K562 (cell line): ENCODE data around the gene CNTN6.

Experiments
- BRD4 ChIP-seq: fragments of 200-600 bp; sonication (generic); IDR thresholded peaks from 2 replicates; pipeline ENCODE4 v1.6.1; 2017; ENCODE audit warnings: inconsistent platforms
- CTCF ChIP-seq, 3 experiments: IDR thresholded peaks in 2 of 3; conservative IDR thresholded peaks in 1 of 3; 2 replicates each; pipeline ENCODE4 v1.5.1; 2011 to 2012; ENCODE audit warnings: low read length in 3 of 3, mild to moderate bottlenecking in 3 of 3, control low read depth in 2 of 3, improper control_type of control experiment in 1 of 3, inconsistent platforms in 1 of 3, low read depth in 1 of 3, mixed read lengths in 1 of 3, moderate library complexity in 1 of 3; ENCODE audit not compliant: insufficient read depth in 2 of 3
- DNMT1 ChIP-seq: fragments of 450-650 bp; IDR thresholded peaks from 2 replicates; pipeline ENCODE4 v1.6.1; 2016; ENCODE audit warnings: antibody characterized with exemption, mild to moderate bottlenecking
- HDAC2 ChIP-seq: fragments of 450-650 bp; IDR thresholded peaks from 2 replicates; pipeline ENCODE4 v1.6.1; 2016; ENCODE audit warnings: mild to moderate bottlenecking
- NR2C1 ChIP-seq, 2 experiments: fragments of 450-650 bp; IDR thresholded peaks; 2 replicates each; pipeline ENCODE4 v1.6.1; 2017; ENCODE audit warnings: mild to moderate bottlenecking in 2 of 2, antibody characterized with exemption in 1 of 2, inconsistent platforms in 1 of 2, missing compliant biosample characterization in 1 of 2, missing genetic modification characterization in 1 of 2
- NR3C1 ChIP-seq: sonication (generic); formaldehyde crosslinking; IDR thresholded peaks from 2 replicates; pipeline ENCODE4 v1.8.1; 2022; ENCODE audit warnings: missing genetic modification reagents
- SIN3A ChIP-seq, 2 experiments: fragments of 150-350 bp in 1 of 2; IDR thresholded peaks; 2 replicates each; pipeline ENCODE4 v1.6.1; 2011 to 2016; ENCODE audit warnings: borderline replicate concordance in 2 of 2, low read depth in 2 of 2, low read length in 2 of 2, mild to moderate bottlenecking in 2 of 2, moderate library complexity in 2 of 2; ENCODE audit not compliant: control insufficient read depth in 1 of 2
- SNRNP70 ChIP-seq: fragments of 200-400 bp; formaldehyde crosslinking; optimal IDR thresholded peaks from 2 replicates; pipeline ENCODE3; 2017; ENCODE audit warnings: low read depth, low read length
- USF1 ChIP-seq: sonication (generic); formaldehyde crosslinking; IDR thresholded peaks from 2 replicates; pipeline ENCODE4 v1.9.0; 2022; ENCODE audit warnings: mild to moderate bottlenecking, missing genetic modification reagents
- ZNF717 ChIP-seq: fragments of 250-450 bp; sonication (Bioruptor Pico); IDR thresholded peaks from 2 replicates; pipeline ENCODE4 v1.5.0; 2021
- ZNF785 ChIP-seq: fragments of 250-450 bp; sonication (Bioruptor Pico); IDR thresholded peaks from 2 replicates; pipeline ENCODE4 v1.4.0; 2020; ENCODE audit warnings: mild to moderate bottlenecking

GRCh38 chr3:1252061-1252430 is 159.2 kb downstream of the CNTN6 start:
- no peak for TF ChIP-seq SIN3A (IDR thresholded peaks at IDR 0.05; ENCODE audit: borderline replicate concordance in 2 of 2, control insufficient read depth in 1 of 2, low read depth in 2 of 2, low read length in 2 of 2)
- no peak for TF ChIP-seq HDAC2
- no peak for TF ChIP-seq USF1 (CRISPR knock-in tag)
- no peak for TF ChIP-seq NR3C1
- no peak for TF ChIP-seq SNRNP70
- no peak for TF ChIP-seq DNMT1
- TF ChIP-seq ZNF785 (CRISPR knock-in tag): no peak
- no peak for TF ChIP-seq NR2C1 (IDR thresholded peaks at IDR 0.05)
- no peak for TF ChIP-seq NR2C1 (tag; IDR thresholded peaks at IDR 0.05)
- TF ChIP-seq ZNF717 (CRISPR knock-in tag): no peak
- no peak for TF ChIP-seq BRD4
- no peak for TF ChIP-seq CTCF (IDR thresholded peaks at IDR 0.05 in 2 of 3, conservative IDR thresholded peaks at IDR 0.05 in 1 of 3; ENCODE audit: insufficient read depth in 2 of 3, low read depth in 1 of 3, low read length in 3 of 3)
